Osteoblast (primary cell): Measurements from ENCODE around the gene DENND1C. TPM values are rescaled to one million over a fixed set of nuclear protein-coding genes. Genes with fewer than 3 reads are reported as not detected.

Source experiments
- DNase-seq: peaks from one replicate; pipeline ENCODE4 v3.0.0; 2011; ENCODE audit warnings: low spot score, mixed read lengths; ENCODE audit not compliant: insufficient read length; ENCODE audit errors: missing footprints
- H2AFZ ChIP-seq: 2 replicates; pipeline ENCODE4 v1.6.0; 2011; ENCODE audit warnings: mild to moderate bottlenecking, low read length
- H3K27ac ChIP-seq: 2 replicates; pipeline ENCODE4 v1.5.1; 2011; ENCODE audit warnings: mild to moderate bottlenecking, low read depth, low read length, moderate library complexity
- H3K27me3 ChIP-seq: 2 replicates; pipeline ENCODE4 v1.6.0; 2012; ENCODE audit warnings: mild to moderate bottlenecking, control low read depth, inconsistent platforms, low read length, moderate library complexity; ENCODE audit not compliant: insufficient read depth
- H3K36me3 ChIP-seq: 2 replicates; pipeline ENCODE4 v1.5.1; 2011; ENCODE audit warnings: mild to moderate bottlenecking, low read length, control low read depth, moderate library complexity; ENCODE audit not compliant: insufficient read depth
- H3K4me1 ChIP-seq: 2 replicates; pipeline ENCODE4 v1.5.1; 2011; ENCODE audit warnings: mild to moderate bottlenecking, low read length, control low read depth, moderate library complexity; ENCODE audit not compliant: insufficient read depth
- H3K4me2 ChIP-seq: 2 replicates; pipeline ENCODE4 v1.6.0; 2011; ENCODE audit warnings: mild to moderate bottlenecking, low read length; ENCODE audit not compliant: insufficient read depth
- H3K4me3 ChIP-seq: fragments of 200-600 bp; sonication (generic); 3 replicates; pipeline ENCODE4 v1.5.1; 2012; ENCODE audit warnings: mild to moderate bottlenecking, low read length, inconsistent platforms; ENCODE audit not compliant: insufficient read depth
- H3K79me2 ChIP-seq: 2 replicates; pipeline ENCODE4 v1.6.0; 2012; ENCODE audit warnings: mild to moderate bottlenecking, low read length, control low read depth, inconsistent platforms; ENCODE audit not compliant: insufficient read depth
- H3K9me3 ChIP-seq: 2 replicates; pipeline ENCODE4 v1.5.1; 2011; ENCODE audit warnings: low read depth, low read length, control low read depth
- H4K20me1 ChIP-seq: 2 replicates; pipeline ENCODE4 v1.6.0; 2012; ENCODE audit warnings: mild to moderate bottlenecking, low read length, control low read depth; ENCODE audit not compliant: insufficient read depth
- CTCF ChIP-seq: IDR thresholded peaks from 2 replicates; pipeline ENCODE4 v1.5.1; 2011; ENCODE audit warnings: mild to moderate bottlenecking, low read depth, low read length, moderate library complexity; ENCODE audit errors: extremely low read depth
- total RNA-seq: library from RNA; depleted of rRNA; stranded (reverse); fragments of >200 nt; gene quantifications from 2 replicates; pipeline ENCODE4 v1.2.3, GENCODE V29; 2012

Gene DENND1C
- total RNA-seq, 1 donor, result not detected

GRCh38 chr19:6522712-6523111 lies 41.1 kb upstream of the DENND1C start:
- no peak overlapping the region for H3K4me3 ChIP-seq
- H3K27me3 ChIP-seq, result peaks cover 9% of the 10 kb centered on the region
- peaks cover 9% of the 10 kb centered on the region for H3K4me1 ChIP-seq
- no peaks in the 10 kb centered on the region for H3K9me3 ChIP-seq
- H3K79me2 ChIP-seq, result no peaks in the 10 kb centered on the region
- no peak overlapping the region for H3K4me2 ChIP-seq
- H2AFZ ChIP-seq, result no peak overlapping the region
- H3K27ac ChIP-seq, result no peak overlapping the region
- DNase-seq, result peak; percentile 37
- no peaks in the 10 kb centered on the region for H3K36me3 ChIP-seq
- no peaks in the 10 kb centered on the region for H4K20me1 ChIP-seq
- no peak for TF ChIP-seq CTCF

- no peak overlapping the region for H2AFZ ChIP-seq
Observed at GRCh38 chr19:6521718-6522646, 40.4 kb upstream of the DENND1C start.

GRCh38 chr19:6519289-6519688 lies 37.7 kb upstream of the DENND1C start:
- no peak overlapping the region for H3K4me3 ChIP-seq
- H3K4me2 ChIP-seq, result no peak overlapping the region
- peaks cover 9% of the 10 kb centered on the region for H3K27me3 ChIP-seq
- TF ChIP-seq CTCF, result no peak
- H3K4me1 ChIP-seq, result peaks cover 9% of the 10 kb centered on the region
- H3K9me3 ChIP-seq, result no peaks in the 10 kb centered on the region
- H3K36me3 ChIP-seq, result no peaks in the 10 kb centered on the region
- H3K79me2 ChIP-seq, result no peaks in the 10 kb centered on the region
- H3K27ac ChIP-seq, result no peak overlapping the region
- H4K20me1 ChIP-seq, result no peaks in the 10 kb centered on the region
- peak; percentile 95 for DNase-seq
- H2AFZ ChIP-seq, result no peak overlapping the region

More at GRCh38 chr19:6521718-6522646, 40.4 kb upstream of the DENND1C start:
- Histone ChIP-seq H3K4me2 (peak overlapping the region; percentile 23), H3K27me3 (peaks cover 9% of the 10 kb centered on the region), H3K36me3 (no peaks in the 10 kb centered on the region), H3K27ac (no peak overlapping the region), H3K79me2 (no peaks in the 10 kb centered on the region), H3K4me1 (peaks cover 9% of the 10 kb centered on the region), H4K20me1 (no peaks in the 10 kb centered on the region), H3K4me3 (no peak overlapping the region), H3K9me3 (no peaks in the 10 kb centered on the region)
- DNase-seq, result peak; percentile 76
- no peak for TF ChIP-seq CTCF

- no peaks in the 10 kb centered on the region for H3K36me3 ChIP-seq
- no peak overlapping the region for H3K4me3 ChIP-seq
- H3K4me1 ChIP-seq, result peaks cover 9% of the 10 kb centered on the region
- DNase-seq, result peak; percentile 60
- TF ChIP-seq CTCF, result no peak
- H3K4me2 ChIP-seq, result no peak overlapping the region
- no peak overlapping the region for H2AFZ ChIP-seq
- H3K27ac ChIP-seq, result no peak overlapping the region
- no peaks in the 10 kb centered on the region for H3K9me3 ChIP-seq
- H3K79me2 ChIP-seq, result no peaks in the 10 kb centered on the region
- H4K20me1 ChIP-seq, result no peaks in the 10 kb centered on the region
- H3K27me3 ChIP-seq, result peaks cover 9% of the 10 kb centered on the region
Observed at GRCh38 chr19:6518145-6518911, 36.7 kb upstream of the DENND1C start.
